ENCODE results near the gene ACE2.

- TF ChIP-seq CTCF (IDR thresholded peaks at IDR 0.05; ENCODE audit: low read depth, low read length), result no peak
- TF ChIP-seq EZH2phosphoT487 (IDR thresholded peaks at IDR 0.05; ENCODE audit: low read depth), result no peak
Measured at GRCh38 chrX:15617111-15617510, 16.4 kb upstream of the ACE2 start.

Measured in OCI-LY3 (cell line).